NAMALWA (cell line): Measurements from ENCODE around the gene SGSM1.

Experiments
- DNase-seq: peaks from one replicate; pipeline ENCODE4 v3.0.0-alpha.2; 2015; ENCODE audit warnings: low spot score

The SGSM1 gene

GRCh38 chr22:24951942-24952836, 146.2 kb downstream of the SGSM1 start, which contains the start of gene KIAA1671:
Gene KIAA1671 (plus strand): TSS chr22:24952716. CDS start chr22:25028000, 75,284 bp downstream.
- no peak for DNase-seq

GRCh38 chr22:24952837-24953383, 146.9 kb downstream of the SGSM1 start:
- DNase-seq = no peak

GRCh38 chr22:24953384-24954113, 147.5 kb downstream of the SGSM1 start:
- DNase-seq = no peak

- no peak for DNase-seq
Observed at GRCh38 chr22:24954114-24954463, 148.1 kb downstream of the SGSM1 start.

GRCh38 chr22:24954856-24955255, 148.8 kb downstream of the SGSM1 start:
- DNase-seq = no peak

- DNase-seq = no peak
Observed at GRCh38 chr22:24957043-24957442, 151.0 kb downstream of the SGSM1 start.

GRCh38 chr22:24961217-24961844, 155.3 kb downstream of the SGSM1 start:
- peak; percentile 15 for DNase-seq

GRCh38 chr22:24962094-24962493, 156.1 kb downstream of the SGSM1 start:
- no peak for DNase-seq

GRCh38 chr22:24962835-24963234, 156.8 kb downstream of the SGSM1 start:
- DNase-seq = no peak

- DNase-seq = no peak
Observed at GRCh38 chr22:24964441-24964840, 158.4 kb downstream of the SGSM1 start.

- DNase-seq = no peak
Observed at GRCh38 chr22:24965822-24966626, 160.0 kb downstream of the SGSM1 start.

GRCh38 chr22:24968066-24968561, 162.1 kb downstream of the SGSM1 start:
- no peak for DNase-seq

GRCh38 chr22:24969560-24970301, 163.7 kb downstream of the SGSM1 start:
- DNase-seq = no peak

- no peak for DNase-seq
Observed at GRCh38 chr22:24972369-24972768, 166.4 kb downstream of the SGSM1 start.

- no peak for DNase-seq
Observed at GRCh38 chr22:24973872-24974271, 167.9 kb downstream of the SGSM1 start.

GRCh38 chr22:24975125-24975640, 169.2 kb downstream of the SGSM1 start:
- DNase-seq = no peak

GRCh38 chr22:24975813-24976341, 169.9 kb downstream of the SGSM1 start:
- DNase-seq = no peak

GRCh38 chr22:24976442-24977218, 170.6 kb downstream of the SGSM1 start:
- DNase-seq = no peak
